GM18519 (cell line): ENCODE results near the gene CHST12.

Source experiments
- ATAC-seq: cut with Tn5 transposase; IDR thresholded peaks from one replicate; pipeline ENCODE4 v1.9.1; 2021; ENCODE audit warnings: mild to moderate bottlenecking, moderate library complexity; ENCODE audit not compliant: unreplicated experiment, low FRiP score

Gene CHST12

GRCh38 chr7:2433713-2434550 lies 30.5 kb downstream of the CHST12 start:
- no peak for ATAC-seq

DNA sequence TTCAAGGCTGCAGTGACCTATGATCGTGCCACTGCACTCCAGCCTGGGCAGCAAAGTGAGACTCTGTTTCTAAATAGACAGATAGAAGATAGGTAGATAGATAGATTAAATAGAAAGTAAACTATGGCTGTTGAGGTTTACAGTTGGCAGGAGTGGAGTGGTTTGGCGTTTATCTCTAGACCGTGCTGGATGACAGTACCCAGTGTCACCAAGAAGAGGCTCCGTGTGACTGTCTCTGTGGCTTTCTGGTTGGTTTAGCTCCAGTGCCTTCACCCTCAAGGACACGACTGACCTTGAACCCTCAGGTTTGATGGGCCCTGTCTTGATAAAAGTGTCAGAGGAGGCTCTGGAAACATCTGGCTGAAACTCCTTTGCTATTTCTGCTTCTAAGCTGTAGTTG lies 31.7 kb downstream of the CHST12 start:
- no peak for ATAC-seq

- no peak for ATAC-seq
These were observed 33.1 kb downstream of the CHST12 start for GRCh38 chr7:2436341-2437104.

DNA sequence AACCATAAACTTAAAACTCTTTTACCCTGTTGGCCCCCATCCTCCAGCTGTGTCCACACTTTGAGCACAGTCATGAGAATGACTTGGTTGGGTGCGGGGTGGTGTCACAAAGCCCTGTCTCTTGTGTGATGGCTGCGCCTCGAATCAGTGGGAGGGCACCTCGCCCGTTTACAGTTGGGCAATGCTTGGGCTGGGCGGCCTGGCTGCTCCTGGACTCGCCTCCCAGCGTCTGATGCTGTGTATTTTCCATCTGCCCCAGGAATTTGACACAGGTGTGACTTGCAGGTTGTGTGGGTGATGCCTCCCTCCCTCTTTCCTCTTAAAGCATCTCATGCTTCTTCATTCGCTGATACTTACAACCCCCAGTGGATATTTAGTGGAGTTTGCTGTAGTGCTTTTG lies 33.7 kb downstream of the CHST12 start:
- ATAC-seq, result no peak

DNA sequence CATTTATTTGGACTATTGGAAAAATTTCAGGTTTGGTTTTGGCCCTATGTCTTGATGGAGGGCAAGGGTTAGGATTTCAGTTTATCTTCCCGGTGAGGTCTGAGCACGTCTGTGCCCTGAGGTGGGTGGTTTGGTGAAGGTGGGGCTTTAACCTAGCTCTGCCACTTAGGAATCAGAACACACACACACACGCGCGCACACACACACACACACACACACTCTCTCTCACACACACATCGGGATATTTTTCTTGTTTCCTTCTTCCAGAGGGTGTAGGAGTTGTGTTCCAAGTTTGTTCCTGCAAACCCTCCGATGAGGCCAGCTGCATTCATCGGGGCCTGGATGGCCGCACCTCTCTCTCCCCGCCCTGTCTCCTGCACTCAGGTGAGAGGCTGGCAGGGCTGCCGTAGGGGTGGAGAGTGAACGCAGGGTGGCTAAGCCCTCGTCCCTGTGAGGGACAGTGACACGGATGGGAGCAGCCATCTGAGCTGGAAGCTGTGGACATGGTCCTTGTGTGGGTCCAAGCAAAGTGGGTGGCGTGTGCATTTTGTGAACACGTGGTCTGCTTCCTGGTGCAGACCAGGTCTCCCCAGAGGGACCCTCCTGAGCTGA lies 34.2 kb downstream of the CHST12 start:
- no peak for ATAC-seq

- ATAC-seq, result no peak
These were observed 34.8 kb downstream of the CHST12 start for GRCh38 chr7:2438186-2438585.

DNA sequence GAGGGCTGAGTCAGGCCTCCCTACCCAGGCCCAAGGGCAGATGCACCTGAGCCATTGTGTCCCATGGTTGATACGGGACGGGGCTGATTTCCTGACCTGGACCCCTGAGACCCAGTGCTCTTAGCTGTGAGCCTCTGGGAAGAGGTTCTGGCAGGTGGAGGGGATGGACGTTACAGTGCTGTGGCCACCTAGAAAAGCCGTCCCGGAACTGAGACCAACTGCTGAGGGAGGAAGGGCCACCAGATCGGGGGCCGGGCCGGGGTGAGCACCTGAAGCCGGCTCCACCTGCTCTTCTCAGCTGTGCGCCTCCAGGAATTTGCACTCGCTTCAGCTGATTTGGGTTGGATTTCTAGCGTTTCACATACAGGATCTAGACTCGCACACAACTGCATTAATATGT lies 35.4 kb downstream of the CHST12 start:
- no peak for ATAC-seq

- no peak for ATAC-seq
These were observed 37.3 kb downstream of the CHST12 start for GRCh38 chr7:2440608-2441245.

GRCh38 chr7:2441430-2442058 lies 38.1 kb downstream of the CHST12 start:
- ATAC-seq, result no peak

DNA sequence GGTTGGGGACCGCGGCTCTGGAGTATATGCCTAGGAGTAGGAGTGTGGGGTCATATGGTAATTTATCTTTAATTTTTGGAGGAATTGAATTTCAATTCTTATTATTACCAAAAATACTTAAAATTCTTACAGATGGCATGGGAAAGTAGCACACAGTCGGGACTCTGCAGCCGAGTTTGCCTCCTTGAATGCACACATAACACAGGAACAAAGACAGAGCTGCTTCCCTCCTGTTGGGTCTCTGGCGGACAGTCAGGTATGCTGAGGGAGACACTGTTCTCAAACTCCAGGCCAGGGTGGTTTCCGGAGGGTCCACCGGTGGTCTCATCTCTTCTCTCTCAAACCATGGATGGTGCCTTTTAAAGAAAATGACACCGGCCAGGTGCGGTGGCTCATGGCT lies 40.1 kb downstream of the CHST12 start:
- ATAC-seq, result no peak

DNA sequence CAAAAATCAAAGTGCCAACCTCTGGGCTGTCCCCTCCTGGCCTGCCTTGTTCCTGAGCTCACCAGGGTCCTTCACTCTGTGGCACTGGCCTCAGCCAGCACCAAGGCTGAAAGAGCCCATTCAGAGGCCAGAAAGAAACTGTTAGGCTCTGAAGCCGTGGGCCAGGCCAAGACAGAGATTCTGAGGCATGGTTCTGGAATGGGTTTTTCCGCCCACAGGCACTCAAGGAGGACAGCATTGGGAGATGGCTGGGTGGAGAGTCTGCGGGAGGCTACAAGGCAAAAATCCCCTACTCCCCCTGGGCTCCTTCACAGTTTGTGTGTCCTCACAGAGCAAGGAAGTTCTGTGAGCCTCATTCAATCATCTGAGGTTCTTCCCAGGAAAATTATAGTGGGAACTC lies 41.1 kb downstream of the CHST12 start:
- no peak for ATAC-seq

- no peak for ATAC-seq
These were observed 41.6 kb downstream of the CHST12 start for GRCh38 chr7:2445047-2445446.

DNA sequence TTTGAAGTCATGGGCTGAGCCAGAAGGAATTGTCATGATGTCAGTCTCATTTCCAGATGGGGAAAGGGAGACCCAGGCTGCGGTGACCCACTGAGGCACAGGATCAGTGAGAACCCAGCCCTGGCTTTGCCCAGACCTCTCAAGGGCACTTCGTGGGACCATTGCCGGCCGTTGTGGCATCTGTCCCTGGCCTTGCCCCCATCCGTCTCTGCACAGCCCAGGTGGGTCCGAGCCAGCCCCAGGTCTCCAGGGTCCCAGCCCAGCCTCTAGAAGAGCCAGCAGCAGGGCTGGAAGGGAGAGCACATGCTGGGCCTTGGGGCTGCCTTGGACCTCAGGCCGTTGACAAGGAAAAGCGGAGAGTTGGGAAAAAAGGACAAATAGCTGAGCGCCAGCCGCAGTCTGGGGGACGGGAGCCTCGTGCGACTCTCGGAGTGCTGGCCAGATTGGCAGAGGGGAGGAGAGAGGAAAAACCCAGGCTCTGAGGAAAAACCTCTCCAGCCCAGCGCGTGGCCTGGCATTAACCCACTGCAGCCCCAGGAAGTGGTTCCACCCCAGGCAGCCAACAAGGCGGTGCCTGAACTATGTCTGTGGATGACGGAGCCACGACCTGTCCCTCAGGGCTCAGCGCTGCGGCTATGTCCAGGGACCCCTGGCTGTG lies 42.6 kb downstream of the CHST12 start:
- no peak for ATAC-seq

- ATAC-seq, result no peak
These were observed 43.3 kb downstream of the CHST12 start for GRCh38 chr7:2446676-2447075.

GRCh38 chr7:2450198-2451107 lies 47.0 kb downstream of the CHST12 start:
- ATAC-seq, result no peak

GRCh38 chr7:2451171-2452073 lies 48.0 kb downstream of the CHST12 start:
- ATAC-seq, result no peak

GRCh38 chr7:2452074-2452507 lies 48.7 kb downstream of the CHST12 start:
- no peak for ATAC-seq
